Stimulated activated CD4-positive, alpha-beta T cell treated with anti-CD3 and anti-CD28 coated beads, Interleukin-4, amount 100 ng/mL, for 48 hours (primary cell): ENCODE data around the gene GNAO1.

Source experiments
- DNase-seq, 2 donors: peaks; one replicate each; pipeline ENCODE4 v3.0.0-alpha.2; 2020; ENCODE audit warnings: low read depth in 2 of 2

GNAO1 gene

GRCh38 chr16:56400458-56400857 is 209.2 kb downstream of the GNAO1 start:
- DNase-seq, result no peak

GRCh38 chr16:56401482-56401881 is 210.2 kb downstream of the GNAO1 start:
- DNase-seq, result no peak

DNA sequence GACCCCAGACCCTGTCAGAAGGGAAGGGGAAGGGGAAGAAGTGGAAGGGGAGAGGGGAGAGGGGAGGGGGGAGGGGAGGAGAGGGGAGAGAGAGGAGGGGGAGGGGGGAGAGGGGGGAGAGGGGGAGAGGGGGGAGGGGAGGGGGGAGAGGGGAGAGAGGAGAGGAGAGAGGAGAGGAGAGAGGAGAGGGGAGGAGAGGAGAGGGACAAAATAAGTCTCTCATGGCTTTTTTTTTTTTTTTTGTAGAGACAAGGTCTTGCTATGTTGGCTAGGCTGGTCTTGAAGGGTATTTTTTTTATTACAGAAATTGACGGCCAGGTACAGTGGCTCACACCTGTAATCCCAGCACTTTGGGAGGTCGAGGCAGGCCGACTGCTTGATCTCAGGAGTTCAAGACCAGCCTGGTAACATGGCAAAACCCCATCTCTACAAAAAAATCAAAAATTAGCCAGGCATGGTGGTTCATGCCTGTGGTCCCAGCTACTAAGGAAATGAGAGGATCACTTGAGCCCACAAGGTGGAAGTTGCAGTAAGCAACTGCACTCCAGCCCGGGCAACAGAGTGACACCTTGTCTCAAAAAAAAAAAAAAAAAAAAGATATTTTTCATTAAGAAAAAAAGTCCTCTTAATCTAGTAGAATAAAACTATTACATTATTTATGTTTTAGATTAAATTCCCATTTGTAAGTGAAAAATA is 214.8 kb downstream of the GNAO1 start:
- DNase-seq, result no peak
